CD4-positive, alpha-beta T cell (primary cell): ENCODE results near the gene PAIP2B. TPM values are rescaled to one million over a fixed set of nuclear protein-coding genes. Genes with fewer than 3 reads are reported as not detected.
A peak's percentile ranks its signal among the peaks of the same experiment; 100 is the strongest.
"Not testable (repeated sequence)": the region's sequence is repeated elsewhere in the genome, so short reads cannot be mapped to it uniquely, and the experiment has no call there.

Experiments used
- ATAC-seq: fragments of 200-7000 bp; cut with Tn5 transposase; one replicate; pipeline ENCODE4 v1.10.0; 2022; ENCODE audit warnings: mild to moderate bottlenecking; ENCODE audit not compliant: poor library complexity
- CTCF ChIA-PET: fragments of 350-600 bp; sonication (Branson Sonifier 250); formaldehyde crosslinking; loops from one replicate; lab custom pipeline; 2021; ENCODE audit warnings: antibody characterized with exemption, inconsistent platforms; lab: Charles Lee
- POLR2A ChIA-PET: fragments of 350-600 bp; sonication (Branson Sonifier 250); formaldehyde crosslinking; loops from one replicate; lab custom pipeline; 2021; ENCODE audit warnings: antibody characterized with exemption, inconsistent platforms; lab: Charles Lee
- DNase-seq, 14 experiments: peaks; one replicate each; pipeline ENCODE4 v3.0.0-alpha.2; 2013 to 2020; ENCODE audit warnings: mixed read lengths in 2 of 14
- H3K27ac ChIP-seq, 2 donors: one replicate each; pipeline versions ENCODE4 v1.5.1 to v1.7.0; 2013; ENCODE audit warnings: low read length in 2 of 2, low read depth in 1 of 2, mild to moderate bottlenecking in 1 of 2
- H3K27me3 ChIP-seq, 2 experiments: 1 replicate in 1 of 2; 2 replicates in 1 of 2; pipeline versions ENCODE4 v1.6.1 to v1.7.0; 2013; ENCODE audit warnings: low read length in 2 of 2, control low read depth in 1 of 2, mild to moderate bottlenecking in 1 of 2, moderate library complexity in 1 of 2; ENCODE audit not compliant: insufficient read depth in 2 of 2, control insufficient read depth in 1 of 2
- H3K36me3 ChIP-seq: one replicate; pipeline ENCODE4 v1.6.1; 2013; ENCODE audit warnings: low read length, control low read depth; ENCODE audit not compliant: insufficient read depth
- H3K4me1 ChIP-seq: one replicate; pipeline ENCODE4 v1.6.1; 2013; ENCODE audit warnings: low read length, control low read depth; ENCODE audit not compliant: insufficient read depth
- H3K4me3 ChIP-seq: one replicate; pipeline ENCODE4 v1.5.1; 2013; ENCODE audit warnings: mild to moderate bottlenecking, low read length, moderate library complexity
- H3K9me3 ChIP-seq, 2 experiments: 1 replicate in 1 of 2; 2 replicates in 1 of 2; pipeline versions ENCODE4 v1.6.1 to v1.7.0; 2013; ENCODE audit warnings: low read length in 2 of 2, mild to moderate bottlenecking in 2 of 2, control low read depth in 1 of 2, moderate library complexity in 1 of 2; ENCODE audit not compliant: control insufficient read depth in 1 of 2, insufficient read depth in 1 of 2
- H3K27ac Mint-ChIP-seq: one replicate; pipeline ENCODE4 v1.8.0; 2020; ENCODE audit warnings: mixed read lengths
- H3K27me3 Mint-ChIP-seq: one replicate; pipeline ENCODE4 v1.8.0; 2021; ENCODE audit warnings: mixed read lengths
- H3K36me3 Mint-ChIP-seq: one replicate; pipeline ENCODE4 v1.8.0; 2021; ENCODE audit warnings: low read depth, mixed read lengths
- H3K4me1 Mint-ChIP-seq: one replicate; pipeline ENCODE4 v1.8.0; 2021; ENCODE audit warnings: low read depth, mixed read lengths
- H3K4me3 Mint-ChIP-seq: one replicate; pipeline ENCODE4 v1.8.0; 2020; ENCODE audit warnings: mild to moderate bottlenecking, mixed read lengths
- H3K9me3 Mint-ChIP-seq: one replicate; pipeline ENCODE4 v1.8.0; 2020; ENCODE audit warnings: mixed read lengths
- CTCF ChIP-seq: fragments of 200-600 bp; IDR thresholded peaks from one replicate; pipeline ENCODE4 v1.8.0; 2022; ENCODE audit warnings: antibody characterized with exemption, mild to moderate bottlenecking
- intact Hi-C, 2 experiments: fragments of 100-400 bp; cut with DNase I in 1 of 2; cut with micrococcal nuclease in 1 of 2; formaldehyde crosslinking; loops; one replicate each; pipeline versions ENCODE4 v1.15.1 to v1.9.0; 2023 to 2025; cut with DNase I, micrococcal nuclease
- total RNA-seq, 174 experiments: library from RNA in 2 of 174; stranded (reverse) in 2 of 174; gene quantifications; one replicate each; pipeline ENCODE4 v1.2.3 and lab custom pipeline; 2021 to 2026

Gene PAIP2B
- total RNA-seq, 2 experiments from 2014 or later, result 2.3 to 2.5 TPM

GRCh38 chr2:71190656-71191569 lies 36.0 kb downstream of the PAIP2B start:
- DNase-seq, result no peak

GRCh38 chr2:71187589-71187988 lies 39.3 kb downstream of the PAIP2B start:
- H3K36me3 ChIP-seq, result peaks cover 5% of the 10 kb centered on the region
- POLR2A ChIA-PET, result no interaction called here

More at GRCh38 chr2:71190656-71191569, 36.0 kb downstream of the PAIP2B start:
- POLR2A ChIA-PET, result no interaction called here
- Histone ChIP-seq H3K9me3 (no peaks in the 10 kb centered on the region), H3K27ac (no peak overlapping the region), H3K4me3 (no peak overlapping the region), H3K27me3 (no peaks in the 10 kb centered on the region), H3K4me1 (no peaks in the 10 kb centered on the region), H3K36me3 (peaks cover 5% of the 10 kb centered on the region)
- TF ChIP-seq CTCF, result no peak
- Mint-ChIP-seq H3K27me3 (no peaks in the 10 kb centered on the region), H3K4me1 (no peaks in the 10 kb centered on the region), H3K27ac (no peak overlapping the region), H3K9me3 (no peaks in the 10 kb centered on the region), H3K36me3 (peaks cover 24% of the 10 kb centered on the region), H3K4me3 (no peak overlapping the region)
- intact Hi-C loops, result no loop called here
- no peak for ATAC-seq
- CTCF ChIA-PET, result no interaction called here

GRCh38 chr2:71186973-71187372 lies 39.9 kb downstream of the PAIP2B start:
- ChIA-PET POLR2A (no interaction called here), CTCF (interaction anchor here (0.9 kb wide), 1 partner anchor 113 kb away, joined by 3 read pairs; no protein-coding TSS in a partner anchor)
- H3K9me3 ChIP-seq, result no peaks in the 10 kb centered on the region
- H3K36me3 ChIP-seq, result peaks cover 5% of the 10 kb centered on the region
- ATAC-seq (no peak), DNase-seq (no peak)
- no peak overlapping the region for H3K4me3 ChIP-seq
- intact Hi-C loops, result no loop called here
- Mint-ChIP-seq H3K9me3 (no peaks in the 10 kb centered on the region), H3K27me3 (no peaks in the 10 kb centered on the region), H3K36me3 (peaks cover 15% of the 10 kb centered on the region), H3K4me3 (no peak overlapping the region), H3K27ac (no peak overlapping the region), H3K4me1 (peaks cover 5% of the 10 kb centered on the region)
- H3K27me3 ChIP-seq, result no peaks in the 10 kb centered on the region
- no peak overlapping the region for H3K27ac ChIP-seq
- TF ChIP-seq CTCF, result no peak
- H3K4me1 ChIP-seq, result no peaks in the 10 kb centered on the region

More at GRCh38 chr2:71187589-71187988, 39.3 kb downstream of the PAIP2B start:
- DNase-seq, result no peak
- Mint-ChIP-seq H3K36me3 (peaks cover 15% of the 10 kb centered on the region), H3K4me3 (no peak overlapping the region), H3K9me3 (no peaks in the 10 kb centered on the region), H3K4me1 (peaks cover 5% of the 10 kb centered on the region), H3K27me3 (no peaks in the 10 kb centered on the region), H3K27ac (no peak overlapping the region)
- H3K4me3 ChIP-seq, result no peak overlapping the region
- intact Hi-C loops, result no loop called here
- ATAC-seq, result no peak
- no peak overlapping the region for H3K27ac ChIP-seq
- H3K9me3 ChIP-seq, result no peaks in the 10 kb centered on the region
- no peaks in the 10 kb centered on the region for H3K4me1 ChIP-seq
- H3K27me3 ChIP-seq, result no peaks in the 10 kb centered on the region
- no peak for TF ChIP-seq CTCF
- CTCF ChIA-PET, result no interaction called here

GRCh38 chr2:71183306-71184115 lies 43.4 kb downstream of the PAIP2B start:
- DNase-seq, H3K9me3 ChIP-seq, H3K9me3 Mint-ChIP-seq, POLR2A ChIA-PET, H3K27me3 ChIP-seq, H3K36me3 ChIP-seq, H3K4me3 Mint-ChIP-seq, CTCF ChIA-PET, intact Hi-C loops, H3K27ac Mint-ChIP-seq, H3K4me1 Mint-ChIP-seq, H3K27me3 Mint-ChIP-seq, H3K4me1 ChIP-seq, H3K27ac ChIP-seq, H3K4me3 ChIP-seq: not testable (repeated sequence)
- ATAC-seq, result peak; percentile 60
- H3K36me3 Mint-ChIP-seq, result peaks cover 13% of the 10 kb centered on the region
